Epithelial cell of prostate (primary cell): Measurements from ENCODE around the gene HENMT1.
"Not testable (repeated sequence)": the region's sequence is repeated elsewhere in the genome, so short reads cannot be mapped to it uniquely, and the experiment has no call there.

ENCODE experiments used
- DNase-seq: peaks from one replicate; pipeline ENCODE4 v3.0.0-alpha.2; 2011; ENCODE audit warnings: low read depth, low spot score
- H3K27ac ChIP-seq: fragments of 450-650 bp; 2 replicates; pipeline ENCODE4 v1.5.1; 2017; ENCODE audit warnings: mild to moderate bottlenecking

HENMT1 gene

DNA sequence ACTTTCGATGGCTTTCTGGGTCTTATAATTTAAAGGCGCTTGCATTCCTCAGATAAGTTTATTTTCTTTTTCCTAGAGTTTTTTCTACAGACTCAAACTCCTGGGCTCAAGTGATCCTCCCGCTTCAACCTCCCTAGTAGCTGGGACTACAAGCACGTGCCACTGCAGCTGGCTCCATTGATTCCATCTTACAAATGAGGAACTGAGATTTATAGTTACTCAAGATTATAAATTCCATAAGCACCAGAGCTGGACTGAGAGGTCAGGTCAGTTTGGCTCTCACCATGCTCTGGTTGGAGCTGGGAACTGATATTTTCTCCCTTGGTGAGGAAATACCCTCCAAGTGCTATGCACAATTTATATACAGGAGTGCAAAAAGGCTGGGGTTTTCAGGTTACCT is 17.8 kb upstream of the HENMT1 start:
- H3K27ac ChIP-seq, result no peak overlapping the region

DNA sequence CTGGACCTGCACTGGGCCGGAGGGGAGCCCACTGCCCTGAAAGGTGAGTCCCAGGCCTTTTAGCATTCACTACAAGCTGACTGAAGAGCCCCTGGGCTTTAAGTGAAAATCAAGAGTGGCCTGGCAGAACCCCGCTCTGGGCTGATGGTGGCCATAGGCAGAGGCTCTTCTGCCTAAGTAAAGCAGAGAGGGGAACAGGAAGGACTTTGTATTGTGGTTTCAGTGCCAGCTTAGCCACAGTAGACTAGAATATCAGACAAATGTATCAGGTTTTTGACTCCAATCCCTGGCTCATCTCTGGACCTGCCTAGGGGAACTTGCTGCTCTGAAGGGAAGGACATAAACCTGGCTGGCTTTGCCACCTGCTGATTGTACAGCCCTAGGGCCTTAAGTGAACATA is 10.2 kb upstream of the HENMT1 start:
- DNase-seq, result no peak

More for the DNA sequence above, 17.8 kb upstream of the HENMT1 start:
- DNase-seq, result no peak

DNA sequence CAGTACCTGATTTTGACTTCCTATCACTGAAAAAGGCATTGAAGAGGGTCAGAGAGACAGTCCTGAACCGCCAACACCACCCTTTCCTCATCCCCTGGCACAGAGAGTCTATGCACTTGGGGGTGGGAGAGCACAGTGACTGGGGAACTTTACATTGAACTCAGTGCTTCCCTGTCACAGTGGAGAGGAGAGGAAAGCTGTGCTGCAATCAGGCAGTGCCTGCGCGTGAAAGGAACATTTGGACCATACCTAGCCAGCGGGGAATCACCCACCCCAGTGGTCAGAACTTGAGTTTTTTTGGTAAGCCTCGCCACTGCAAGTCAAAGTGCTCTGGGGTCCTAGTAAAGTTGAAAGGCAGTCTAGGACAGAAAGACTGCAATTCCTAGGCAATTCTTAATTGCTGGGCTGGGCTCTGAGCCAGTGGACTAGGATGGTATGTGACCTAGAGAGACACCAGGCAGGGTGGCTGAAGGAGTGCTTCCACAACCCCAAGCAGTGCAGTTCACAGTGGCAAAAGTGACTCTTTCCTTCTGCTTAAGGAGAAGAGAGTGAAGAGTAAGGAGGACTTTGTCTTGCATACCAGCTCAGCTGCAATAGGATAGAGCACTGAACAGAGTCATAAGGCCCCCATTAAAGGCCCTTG is 9.4 kb upstream of the HENMT1 start:
- no peak for DNase-seq
- no peak overlapping the region for H3K27ac ChIP-seq

More for the DNA sequence above, 10.2 kb upstream of the HENMT1 start:
- no peak overlapping the region for H3K27ac ChIP-seq

DNA sequence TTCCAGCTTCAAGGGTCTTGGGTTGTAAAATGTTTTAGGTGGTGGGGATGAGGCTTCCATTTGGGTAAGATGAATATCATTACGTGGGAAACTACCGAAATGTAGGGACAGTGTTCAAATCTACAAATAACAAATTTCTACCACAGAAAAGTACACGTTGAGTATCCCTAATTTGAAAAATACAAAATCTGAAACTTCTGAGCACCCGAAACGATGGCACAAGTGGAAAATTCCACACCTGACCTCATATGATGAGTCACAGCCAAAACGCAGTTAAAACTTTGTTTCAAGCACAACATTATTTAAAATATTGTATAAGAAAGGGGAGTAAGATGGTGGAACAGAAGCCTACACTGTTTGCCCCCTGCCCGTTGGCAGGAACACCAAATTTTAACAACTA is 8.8 kb upstream of the HENMT1 start:
- no peak for DNase-seq
- no peak overlapping the region for H3K27ac ChIP-seq

DNA sequence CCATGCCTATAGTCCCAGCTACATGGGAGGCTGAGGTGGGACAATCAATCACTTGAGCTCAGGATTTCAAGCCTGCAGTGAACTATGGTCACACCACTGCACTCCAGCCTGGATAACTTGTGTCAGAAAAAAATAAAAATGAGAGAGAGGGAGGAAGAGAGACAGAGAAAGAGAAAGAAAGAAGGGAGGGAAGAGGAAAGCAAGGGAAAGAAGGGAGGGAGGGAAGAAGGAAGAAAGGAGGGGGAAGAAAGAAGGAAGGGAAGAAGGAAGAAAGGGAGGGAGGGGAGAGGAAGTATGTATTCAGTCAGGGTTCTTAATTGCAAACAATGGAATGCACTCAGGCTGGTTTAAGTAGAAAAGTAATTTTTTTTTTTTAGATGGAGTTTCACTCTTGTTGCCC is 7.9 kb upstream of the HENMT1 start:
- DNase-seq, result no peak
- no peak overlapping the region for H3K27ac ChIP-seq

DNA sequence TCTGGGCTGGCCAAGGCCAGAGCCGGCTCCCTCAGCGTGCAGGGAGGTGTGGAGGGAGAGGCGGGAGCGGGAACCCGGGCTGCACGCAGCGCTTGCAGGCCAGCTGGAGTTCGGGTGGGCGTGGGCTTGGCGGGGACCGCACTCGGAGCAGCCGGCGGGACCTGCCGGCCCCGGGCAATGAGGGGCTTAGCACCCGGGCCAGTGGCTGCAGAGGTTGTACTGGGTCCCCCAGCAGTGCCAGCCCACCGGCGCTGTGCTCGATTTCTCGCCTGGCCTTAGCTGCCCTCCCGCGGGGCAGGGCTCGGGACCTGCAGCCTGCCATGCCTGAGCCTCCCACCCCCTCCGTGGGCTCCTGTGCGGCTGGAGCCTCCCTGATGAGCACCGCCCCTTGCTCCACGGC is 6.5 kb upstream of the HENMT1 start:
- not testable (repeated sequence) for H3K27ac ChIP-seq, DNase-seq

DNA sequence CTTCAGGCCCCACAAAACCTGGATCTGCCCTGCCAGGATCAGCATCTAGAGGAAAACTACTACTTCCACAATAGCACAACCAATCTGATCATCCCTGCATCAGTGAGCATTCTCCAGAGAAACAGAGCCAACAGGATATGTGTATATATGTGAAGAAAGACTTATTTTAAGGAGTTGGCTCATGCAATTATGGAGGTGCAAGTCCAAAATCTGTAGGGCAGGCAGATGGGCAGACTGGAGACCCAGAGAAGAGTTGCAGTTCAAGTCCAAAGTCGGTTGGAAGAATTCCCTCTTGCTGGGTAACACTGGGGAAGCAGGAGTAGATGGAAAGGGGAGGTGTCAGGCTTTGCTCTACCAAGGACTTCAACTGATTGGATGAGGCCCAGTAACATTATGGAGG is 4.9 kb upstream of the HENMT1 start:
- no peak for DNase-seq
- no peak overlapping the region for H3K27ac ChIP-seq

DNA sequence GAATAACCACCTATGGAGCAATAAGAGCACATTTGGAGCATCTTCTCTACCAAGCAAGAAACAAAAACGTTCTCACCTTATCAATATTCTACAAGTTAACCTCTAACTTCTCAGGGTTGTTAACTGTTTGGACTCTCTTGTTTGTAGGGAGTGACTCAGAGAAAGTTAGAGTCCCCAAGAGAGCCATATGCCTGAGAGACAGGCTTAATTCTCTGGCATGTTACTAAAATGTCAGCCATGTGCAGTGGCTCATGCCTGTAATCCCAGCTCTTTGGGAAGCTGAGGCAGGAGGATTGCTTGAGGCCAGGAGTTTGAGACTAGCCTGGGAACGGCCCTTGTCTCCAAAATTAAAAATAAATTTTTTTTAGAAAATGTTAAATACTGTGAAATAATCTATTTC is 4.2 kb upstream of the HENMT1 start:
- H3K27ac ChIP-seq, result no peak overlapping the region
- no peak for DNase-seq

DNA sequence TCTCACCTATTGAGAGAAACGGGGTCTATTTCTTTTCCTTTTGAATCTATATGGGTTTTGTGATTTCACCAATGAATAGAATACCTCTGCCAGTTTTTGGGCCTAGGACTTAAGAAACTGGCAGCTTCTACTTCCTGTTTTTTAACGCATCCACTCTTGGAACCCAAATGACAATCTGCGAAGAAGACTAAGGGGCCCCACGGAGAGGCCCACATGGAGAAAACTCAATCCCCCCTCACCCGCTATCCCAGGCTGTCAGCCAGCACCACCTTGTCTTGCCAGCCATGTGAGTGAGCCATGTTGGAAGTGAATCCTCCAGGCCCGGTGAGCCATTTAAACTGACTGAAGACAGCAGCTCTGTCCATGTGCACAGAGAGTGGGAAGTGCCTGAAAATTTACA is 3.6 kb upstream of the HENMT1 start:
- no peak for DNase-seq
- no peak overlapping the region for H3K27ac ChIP-seq

DNA sequence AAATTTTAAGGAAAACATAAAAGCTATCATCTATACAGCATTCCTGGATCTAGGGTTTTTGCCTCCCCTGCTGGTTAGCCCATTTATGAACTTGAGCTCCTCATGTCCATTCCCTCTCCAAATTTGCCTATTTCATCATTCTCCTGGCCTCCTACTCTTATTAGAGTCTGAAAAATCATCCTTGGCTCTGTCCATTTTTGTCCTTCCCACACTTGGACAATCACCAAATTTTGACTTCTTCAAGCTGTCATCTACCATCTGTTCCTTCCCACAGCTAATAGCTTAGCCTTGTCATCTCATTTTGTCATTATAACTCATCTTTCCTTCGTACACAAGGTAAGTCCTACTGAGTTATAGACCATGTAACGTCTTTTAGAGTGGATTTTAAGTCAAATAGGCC is 2.2 kb upstream of the HENMT1 start:
- H3K27ac ChIP-seq, result no peak overlapping the region
- no peak for DNase-seq

DNA sequence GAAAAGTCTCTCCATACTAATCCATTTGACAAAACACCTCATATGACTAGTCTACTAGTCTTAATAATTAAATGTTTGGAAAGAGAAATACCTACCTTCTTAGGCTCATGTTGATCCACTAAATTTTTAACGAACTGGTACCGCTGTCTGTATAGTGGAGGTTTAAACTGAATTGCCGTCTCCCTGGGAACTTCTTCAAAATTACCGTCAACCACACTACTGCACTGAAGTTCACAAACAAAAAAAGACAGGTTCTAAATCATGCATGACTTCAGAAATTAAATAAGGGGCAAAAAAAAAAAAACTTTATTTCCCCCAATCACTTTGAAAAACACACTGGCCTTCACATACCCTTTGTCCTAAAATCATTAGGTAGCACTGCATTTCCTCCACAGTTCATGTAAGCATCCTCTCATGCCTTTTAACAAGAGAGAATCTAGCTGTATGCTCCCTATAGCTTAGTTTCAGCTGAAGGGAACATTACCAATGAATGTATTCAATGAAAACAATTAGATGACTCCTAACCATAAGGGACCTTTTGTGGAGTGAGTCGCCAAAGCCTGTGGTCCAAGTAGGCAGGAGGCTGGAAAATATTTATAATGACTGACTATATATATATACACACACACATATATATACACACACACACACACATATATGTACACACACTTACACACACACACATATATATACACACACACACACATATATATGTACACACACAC is 3.4 kb downstream of the HENMT1 start:
- no peak for DNase-seq
- no peak overlapping the region for H3K27ac ChIP-seq

DNA sequence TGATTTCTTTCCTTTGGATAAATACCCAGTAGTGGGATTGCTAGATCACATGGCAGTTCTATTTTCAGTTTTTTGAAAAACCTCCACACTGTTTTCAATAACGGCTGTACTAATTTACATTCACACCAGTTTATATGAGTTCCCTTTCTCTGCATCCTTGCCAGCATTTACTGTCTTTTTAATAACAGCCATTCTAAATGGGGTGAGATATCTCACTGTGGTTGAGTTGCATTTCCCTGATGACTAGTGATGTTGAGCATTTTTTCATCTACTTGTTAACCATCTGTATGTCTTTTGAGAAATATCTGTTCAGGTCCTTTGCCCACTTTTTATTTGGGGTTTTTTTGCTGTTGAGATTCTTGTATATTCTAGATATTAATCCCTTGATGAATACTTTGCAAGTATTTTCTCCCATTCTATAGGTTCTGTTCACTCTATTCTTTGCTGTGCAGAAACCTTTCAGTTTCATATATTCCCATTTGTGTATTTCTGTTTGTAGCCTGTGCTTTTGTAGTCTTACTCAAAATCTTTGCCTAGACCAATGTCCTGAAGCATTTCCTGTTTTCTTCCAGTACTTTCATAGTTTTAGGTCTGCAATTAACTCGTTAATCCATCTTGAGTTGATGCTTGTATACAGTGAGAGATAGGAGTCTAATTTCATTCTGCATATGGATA is 7.3 kb downstream of the HENMT1 start:
- DNase-seq, result no peak
- H3K27ac ChIP-seq, result no peak overlapping the region

DNA sequence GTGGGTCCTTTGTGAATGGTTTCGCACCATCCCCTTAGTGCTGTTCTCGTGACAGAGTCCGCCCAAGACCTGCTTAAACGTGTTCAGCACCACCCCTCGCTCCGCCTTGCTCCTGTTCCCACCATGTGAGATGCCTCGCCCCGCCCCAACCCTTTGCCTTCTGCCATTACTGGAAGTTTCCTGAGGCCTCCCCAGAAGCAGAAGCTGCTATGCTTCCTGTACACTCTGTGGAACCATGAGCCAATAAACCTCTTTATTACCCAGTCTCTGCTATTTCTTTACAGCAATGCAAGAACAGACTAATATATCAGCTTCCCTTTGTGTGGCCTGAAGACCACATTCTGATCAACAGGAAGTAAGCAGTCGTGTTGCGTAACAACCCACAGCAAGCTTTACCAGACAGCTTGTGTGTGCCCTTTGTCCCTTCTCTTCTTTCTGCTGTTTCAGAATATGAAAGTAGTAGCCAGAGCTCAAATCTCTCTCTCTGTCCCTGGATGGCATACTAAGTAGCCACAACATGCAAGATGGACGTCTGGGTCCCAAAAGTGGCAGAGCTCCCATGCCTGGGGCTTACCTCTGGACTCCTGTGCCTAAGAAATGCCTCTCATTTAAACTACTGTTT is 14.1 kb downstream of the HENMT1 start:
- H3K27ac ChIP-seq, result no peak overlapping the region
- no peak for DNase-seq

DNA sequence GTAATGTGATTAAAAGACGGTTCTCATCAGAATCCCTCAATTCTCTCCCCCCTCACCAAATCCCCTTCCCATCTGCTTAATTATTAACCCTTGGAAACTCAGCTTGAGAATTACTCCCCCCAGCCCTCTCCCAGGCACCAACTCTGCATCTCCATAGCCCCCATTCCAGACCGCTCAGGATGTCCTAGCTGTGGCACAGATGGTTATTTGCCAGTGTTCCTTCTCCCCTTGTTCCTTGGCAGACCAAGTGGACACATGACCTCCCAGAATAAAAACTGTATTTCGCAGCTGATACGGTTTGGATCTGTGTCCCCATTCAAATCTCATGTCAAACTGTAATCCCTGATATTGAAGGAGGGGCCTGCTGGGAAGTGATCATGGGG is 14.6 kb downstream of the HENMT1 start:
- no peak for DNase-seq
- H3K27ac ChIP-seq, result no peak overlapping the region

DNA sequence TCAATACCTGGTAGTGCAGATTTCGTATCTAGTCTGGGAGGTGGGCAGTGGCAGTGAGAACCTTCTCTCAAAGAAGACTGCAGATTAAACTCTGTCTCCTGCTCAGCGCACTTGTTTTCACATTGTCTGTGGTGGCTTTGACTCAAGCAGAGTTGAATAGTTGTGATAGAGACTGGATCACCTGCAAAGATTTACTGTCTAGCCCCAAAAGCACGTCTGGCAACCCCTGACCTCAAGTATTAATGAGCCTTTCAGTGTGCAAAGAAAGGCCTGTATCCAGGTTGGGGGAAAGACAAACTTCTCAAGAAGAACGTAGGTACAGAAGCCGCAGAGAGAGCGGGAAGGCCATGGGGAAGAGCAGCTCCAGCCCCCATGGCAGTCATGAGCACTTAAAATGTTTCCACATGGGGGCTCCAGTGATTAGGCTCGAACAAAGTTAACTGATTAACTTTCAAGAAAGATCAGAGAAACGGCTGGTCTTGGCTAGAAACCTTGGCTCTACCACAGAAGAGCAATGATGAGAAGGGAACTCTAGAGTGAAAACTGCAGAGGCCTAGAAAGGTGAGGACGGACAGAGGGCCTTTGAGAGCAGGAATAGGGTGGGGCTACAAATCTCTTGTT is 15.2 kb downstream of the HENMT1 start:
- no peak overlapping the region for H3K27ac ChIP-seq
- no peak for DNase-seq

DNA sequence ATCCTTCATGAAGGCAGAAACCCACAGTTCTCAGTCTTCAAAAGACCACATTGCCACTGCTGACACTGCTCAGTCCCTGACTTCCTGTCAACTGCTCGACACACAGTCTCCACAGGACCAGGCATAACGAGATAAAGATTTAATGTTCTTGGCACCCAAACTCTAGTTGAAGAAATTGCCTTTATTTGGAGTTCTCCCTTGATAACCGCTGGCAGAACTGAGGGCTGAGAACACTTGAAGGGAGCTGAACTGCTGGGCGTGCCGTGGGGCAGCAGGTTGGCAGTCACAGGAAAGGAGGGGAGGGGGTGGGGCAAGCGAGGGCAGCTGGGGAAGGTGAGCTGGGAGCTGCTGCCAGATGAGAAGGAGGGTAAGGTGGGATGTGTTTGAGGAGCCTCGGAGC is 15.9 kb downstream of the HENMT1 start:
- no peak for DNase-seq
- H3K27ac ChIP-seq, result no peak overlapping the region

DNA sequence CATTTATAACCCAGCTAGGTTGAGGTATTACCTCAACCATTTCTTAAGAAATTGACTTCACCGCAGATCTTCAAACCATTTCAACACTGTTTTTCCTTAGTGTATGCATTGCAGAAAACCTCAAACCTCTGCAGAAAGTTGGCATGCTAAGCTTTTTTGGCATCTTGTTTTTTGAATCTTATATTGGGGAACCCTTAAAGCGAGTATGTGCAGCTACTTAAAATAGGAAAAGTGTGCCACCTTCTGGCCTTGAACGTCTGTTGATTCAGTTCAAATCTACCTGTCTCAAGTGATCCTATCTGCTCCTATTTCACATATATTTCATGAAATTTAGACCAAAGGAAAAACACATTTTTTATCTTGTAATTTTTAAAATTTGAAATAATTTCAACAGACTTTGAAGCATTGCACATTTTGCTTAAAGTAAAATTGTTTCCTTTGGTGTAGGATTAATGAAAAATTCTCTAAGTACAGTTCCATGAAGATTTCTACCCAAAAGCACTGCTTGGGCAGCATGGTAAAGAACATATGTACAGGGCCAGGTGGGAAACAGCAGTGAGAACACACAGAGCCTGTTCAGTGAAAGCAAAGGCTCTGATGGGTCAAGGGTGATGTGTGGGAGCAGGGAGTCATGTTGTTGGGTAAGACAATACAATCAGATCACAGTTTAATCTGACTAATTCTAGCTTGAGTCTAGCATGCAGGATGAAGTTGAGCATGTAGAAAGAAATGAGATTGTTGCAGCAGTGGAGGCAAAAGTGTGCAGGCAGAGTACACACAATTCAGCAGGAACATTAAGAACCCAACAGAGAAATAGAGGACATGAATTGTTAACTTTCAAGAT is 17.2 kb downstream of the HENMT1 start:
- no peak overlapping the region for H3K27ac ChIP-seq
- no peak for DNase-seq

DNA sequence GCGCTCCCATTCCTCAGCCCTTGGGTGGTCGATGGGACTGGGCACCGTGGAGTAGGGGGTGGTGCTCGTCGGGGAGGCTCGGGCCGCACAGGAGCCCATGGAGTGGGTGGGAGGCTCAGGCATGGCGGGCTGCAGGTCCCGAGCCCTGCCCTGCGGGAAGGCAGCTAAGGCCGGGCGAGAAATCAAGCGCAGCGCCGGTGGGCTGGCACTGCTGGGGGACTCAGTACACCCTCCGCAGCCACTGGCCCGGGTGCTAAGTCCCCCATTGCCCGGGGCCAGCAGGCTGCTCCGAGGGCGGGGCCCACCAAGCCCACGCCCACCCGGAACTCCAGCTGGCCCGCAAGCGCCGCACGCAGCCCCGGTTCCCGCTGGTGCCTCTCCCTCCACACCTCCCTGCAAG is 20.0 kb downstream of the HENMT1 start:
- not testable (repeated sequence) for DNase-seq, H3K27ac ChIP-seq

DNA sequence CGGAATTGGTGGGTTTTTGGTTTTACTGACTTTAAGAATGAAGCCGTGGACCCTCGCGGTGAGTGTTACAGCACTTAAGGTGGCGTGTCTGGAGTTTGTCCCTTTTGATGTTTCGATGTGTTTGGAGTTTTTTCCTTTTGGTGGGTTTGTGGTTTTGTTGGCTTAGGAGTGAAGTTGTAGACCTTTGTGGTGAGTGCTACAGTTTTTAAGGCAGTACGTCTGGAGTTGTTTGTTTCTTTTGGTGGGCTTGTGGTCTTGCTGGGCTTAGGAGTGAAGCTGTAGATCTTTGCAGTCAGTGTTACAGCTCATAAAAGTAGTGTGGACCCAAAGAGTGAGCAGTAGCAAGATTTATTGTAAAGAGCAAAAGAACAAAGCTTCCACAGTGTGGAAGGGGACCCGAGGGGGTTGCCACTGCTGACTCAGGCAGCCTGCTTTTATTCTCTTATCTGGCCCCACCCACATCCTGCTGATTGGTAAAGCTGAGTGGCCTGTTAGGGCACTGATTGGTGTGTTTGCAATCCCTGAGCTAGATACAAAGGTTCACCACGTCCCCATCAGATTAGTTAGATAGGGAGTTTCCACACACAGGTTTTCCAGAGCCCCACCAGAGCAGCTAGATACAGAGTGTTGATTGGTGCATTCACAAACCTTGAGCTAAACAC is 20.9 kb downstream of the HENMT1 start:
- DNase-seq, result no peak
- H3K27ac ChIP-seq, result no peak overlapping the region
